Fibroblast of mammary gland (primary cell): ENCODE measurements around the gene PPP4C.
A peak's percentile ranks its signal among the peaks of the same experiment; 100 is the strongest.

ENCODE experiments used
- DNase-seq: peaks from one replicate; pipeline ENCODE4 v3.0.0-alpha.2; 2010; ENCODE audit warnings: low read depth
- H3K4me3 ChIP-seq: 2 replicates; pipeline ENCODE4 v1.5.1; 2011; ENCODE audit warnings: low read depth, mild to moderate bottlenecking, low read length, moderate library complexity; ENCODE audit not compliant: control insufficient read depth
- TF ChIP-seq, protein P1 (sequence below): conservative IDR thresholded peaks from 2 replicates; pipeline ENCODE4 v1.5.1; 2011; ENCODE audit warnings: low read depth, low read length, inconsistent platforms; ENCODE audit not compliant: control insufficient read depth, insufficient read depth

Gene PPP4C

DNA sequence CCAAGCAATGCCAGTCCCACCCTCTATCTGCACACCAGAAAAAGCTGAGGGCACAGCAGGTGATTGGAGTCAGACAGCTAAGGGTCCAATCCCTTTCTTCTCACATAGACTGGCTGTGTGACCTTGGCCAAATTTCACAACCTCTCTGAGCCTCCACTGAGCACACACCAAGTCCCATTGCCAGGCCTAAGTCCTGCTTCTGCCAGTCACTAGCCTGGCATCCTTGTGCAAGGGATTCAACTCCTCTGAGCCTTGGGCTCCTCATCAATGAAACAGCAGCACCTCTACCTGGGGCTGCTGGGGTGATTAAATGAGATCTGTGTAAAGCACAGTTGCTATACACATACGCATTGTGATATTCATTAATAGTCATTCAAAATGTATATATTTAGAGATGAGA lies 29.2 kb upstream of the PPP4C start:
- no peak for DNase-seq
- H3K4me3 ChIP-seq: no peak overlapping the region
- TF ChIP-seq, protein P1, sequence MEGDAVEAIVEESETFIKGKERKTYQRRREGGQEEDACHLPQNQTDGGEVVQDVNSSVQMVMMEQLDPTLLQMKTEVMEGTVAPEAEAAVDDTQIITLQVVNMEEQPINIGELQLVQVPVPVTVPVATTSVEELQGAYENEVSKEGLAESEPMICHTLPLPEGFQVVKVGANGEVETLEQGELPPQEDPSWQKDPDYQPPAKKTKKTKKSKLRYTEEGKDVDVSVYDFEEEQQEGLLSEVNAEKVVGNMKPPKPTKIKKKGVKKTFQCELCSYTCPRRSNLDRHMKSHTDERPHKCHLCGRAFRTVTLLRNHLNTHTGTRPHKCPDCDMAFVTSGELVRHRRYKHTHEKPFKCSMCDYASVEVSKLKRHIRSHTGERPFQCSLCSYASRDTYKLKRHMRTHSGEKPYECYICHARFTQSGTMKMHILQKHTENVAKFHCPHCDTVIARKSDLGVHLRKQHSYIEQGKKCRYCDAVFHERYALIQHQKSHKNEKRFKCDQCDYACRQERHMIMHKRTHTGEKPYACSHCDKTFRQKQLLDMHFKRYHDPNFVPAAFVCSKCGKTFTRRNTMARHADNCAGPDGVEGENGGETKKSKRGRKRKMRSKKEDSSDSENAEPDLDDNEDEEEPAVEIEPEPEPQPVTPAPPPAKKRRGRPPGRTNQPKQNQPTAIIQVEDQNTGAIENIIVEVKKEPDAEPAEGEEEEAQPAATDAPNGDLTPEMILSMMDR: no peak

DNA sequence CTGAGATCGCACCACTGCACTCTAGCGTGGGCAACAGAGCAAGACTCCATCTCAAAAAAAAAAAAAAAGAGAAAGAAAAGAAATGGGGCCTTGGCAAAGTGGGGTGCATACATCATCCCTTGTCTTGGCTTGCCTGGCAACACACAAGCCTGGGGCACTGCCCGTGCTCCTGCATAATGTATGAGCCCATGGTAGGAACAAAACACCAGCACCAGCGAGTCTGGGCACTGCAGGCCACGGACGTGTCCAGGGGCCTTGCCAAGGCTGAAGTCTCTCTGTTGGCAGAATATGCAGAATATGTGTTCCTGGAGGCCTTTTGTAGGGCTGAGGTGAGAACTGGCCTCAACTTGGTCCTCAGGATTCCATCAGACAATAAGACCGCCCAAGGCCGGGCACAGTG lies 25.9 kb upstream of the PPP4C start:
- no peak for DNase-seq
- TF ChIP-seq, protein P1: no peak
- H3K4me3 ChIP-seq: no peak overlapping the region

DNA sequence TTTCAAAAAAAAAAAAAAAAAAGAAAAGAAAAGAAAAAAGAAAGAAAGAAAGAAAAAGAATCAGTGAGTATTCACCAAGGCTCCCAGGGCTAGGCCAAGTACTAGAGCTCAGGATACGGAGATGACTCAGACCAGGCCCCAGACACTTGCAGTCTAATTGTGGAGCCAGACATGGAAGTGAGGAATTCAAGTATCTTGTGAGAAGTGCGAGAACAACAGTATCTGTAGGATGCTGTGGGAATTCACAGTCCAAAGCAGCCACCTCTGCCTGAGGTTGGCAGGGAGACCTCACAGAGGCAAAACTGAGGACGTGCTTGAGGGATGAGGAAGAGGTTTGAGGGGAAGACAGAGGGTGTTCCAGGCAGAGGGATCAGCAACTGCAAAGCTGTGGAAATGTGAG lies 24.3 kb upstream of the PPP4C start:
- TF ChIP-seq, protein P1: no peak
- DNase-seq: peak; percentile 60
- H3K4me3 ChIP-seq: no peak overlapping the region

DNA sequence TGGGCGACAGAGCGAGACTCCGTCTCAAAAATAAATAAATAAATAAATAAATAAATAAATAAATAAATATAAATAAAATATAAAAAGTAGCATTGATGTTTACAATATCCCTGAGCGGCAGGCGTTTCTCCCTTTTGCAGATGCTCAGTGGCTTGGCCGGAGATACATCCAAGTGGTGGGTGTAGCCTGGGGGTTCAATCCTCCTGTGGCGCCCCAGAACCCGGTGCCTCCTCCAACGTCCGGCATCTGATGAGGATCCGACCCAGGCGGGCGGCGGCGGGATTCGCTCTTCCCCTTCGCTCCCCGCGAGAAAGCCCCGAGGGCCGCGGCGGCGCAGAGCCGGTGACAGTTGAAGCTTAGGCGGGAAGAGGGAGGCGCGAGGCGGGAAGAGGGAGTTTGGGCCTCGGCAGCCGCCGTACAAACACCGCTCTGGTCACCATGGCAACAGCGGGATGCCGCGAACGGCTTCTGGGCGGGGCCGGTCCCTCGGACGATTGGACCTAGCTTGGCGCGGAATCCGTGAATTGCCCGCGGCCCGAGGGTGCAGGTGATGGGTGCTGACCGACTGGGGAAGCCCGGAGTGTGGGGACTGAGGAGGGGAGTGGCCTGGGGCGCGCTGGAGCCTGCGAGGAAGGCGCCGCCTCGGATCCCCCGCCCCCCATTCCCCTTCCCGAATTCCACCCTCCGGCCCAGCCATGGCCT lies 23.0 kb upstream of the PPP4C start:
- DNase-seq: peak; percentile 89
- peak overlapping the region; percentile 68 for H3K4me3 ChIP-seq
- TF ChIP-seq, protein P1: no peak

DNA sequence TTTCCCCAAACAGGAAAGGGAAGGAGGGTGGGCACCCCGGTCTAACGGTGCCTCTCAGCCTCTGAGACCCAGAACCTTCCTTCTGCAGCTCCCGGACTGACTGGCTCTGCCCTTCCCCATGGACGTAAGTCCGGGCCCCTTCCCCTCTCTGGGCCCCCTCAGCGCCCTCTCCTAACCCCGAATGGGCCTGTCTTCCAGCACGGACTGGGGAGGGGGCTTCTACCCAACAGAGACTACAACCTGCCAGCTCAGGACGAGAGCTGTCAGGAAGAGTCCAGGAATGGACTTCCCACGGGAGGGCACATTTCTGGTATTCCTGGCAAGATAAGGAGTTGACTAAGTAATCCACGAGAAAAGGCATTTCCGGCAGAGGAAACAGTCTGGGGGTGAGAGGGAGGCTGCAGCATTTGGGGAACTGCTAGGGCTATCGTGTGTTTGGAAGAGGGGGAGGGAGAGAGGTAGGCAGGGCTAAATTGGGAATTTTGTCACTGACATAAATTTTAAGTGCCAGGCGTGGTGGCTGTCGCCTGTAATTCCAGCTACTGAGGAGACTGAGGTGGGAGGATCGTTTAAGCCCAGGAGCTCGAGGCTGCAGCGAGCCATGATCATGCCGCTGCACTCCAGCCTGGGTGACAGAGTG lies 22.3 kb upstream of the PPP4C start:
- H3K4me3 ChIP-seq: peak overlapping the region; percentile 68
- TF ChIP-seq, protein P1: no peak
- no peak for DNase-seq

DNA sequence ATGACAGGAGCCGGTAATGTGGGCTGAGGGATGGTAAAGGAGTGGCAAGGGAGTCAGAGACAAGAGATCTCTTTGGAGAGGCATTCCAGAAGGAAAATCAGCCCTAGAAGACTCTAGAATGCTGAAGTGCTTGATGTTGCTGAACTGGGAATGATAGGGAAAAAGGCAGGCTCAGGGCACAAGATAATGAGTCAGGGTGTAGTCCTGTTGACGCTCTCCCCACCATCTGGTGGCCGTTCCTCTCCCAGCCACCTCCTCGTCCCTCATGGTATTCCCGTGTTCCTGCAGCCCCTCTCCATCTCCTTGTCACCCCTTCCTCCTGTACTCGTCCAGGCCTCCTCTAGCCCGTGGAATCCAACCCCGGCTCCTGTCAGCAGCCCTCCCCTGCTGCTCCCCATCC lies 21.3 kb upstream of the PPP4C start:
- TF ChIP-seq, protein P1: no peak
- no peak overlapping the region for H3K4me3 ChIP-seq
- no peak for DNase-seq

DNA sequence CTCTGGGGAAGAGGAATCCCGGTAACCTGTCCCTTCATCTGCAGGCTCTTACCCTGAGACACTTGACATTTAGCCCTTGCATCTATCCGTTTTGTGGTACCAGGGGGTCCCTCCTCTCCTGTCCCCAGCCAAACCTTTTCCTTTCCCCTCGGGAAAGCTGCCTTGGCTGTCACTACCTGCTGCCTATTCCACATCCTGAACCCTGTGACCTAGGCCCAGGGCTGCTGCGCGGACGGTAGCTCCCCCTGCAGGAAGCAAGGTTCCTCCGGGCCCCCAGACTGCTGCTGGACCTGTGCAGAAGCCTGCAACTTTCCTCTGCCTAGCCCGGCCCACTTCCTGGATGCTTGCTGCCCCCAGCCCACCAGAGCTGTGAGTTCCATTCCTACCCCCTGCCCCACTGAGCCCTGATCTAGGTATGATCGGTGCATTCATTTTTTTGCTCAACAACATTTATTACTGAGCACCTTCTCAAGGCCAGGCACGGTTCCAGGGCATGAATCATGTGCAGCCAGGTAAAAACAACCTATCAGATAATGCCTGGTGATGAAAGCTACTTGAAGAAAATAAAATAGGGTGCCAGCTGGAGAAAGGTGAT lies 20.7 kb upstream of the PPP4C start:
- no peak overlapping the region for H3K4me3 ChIP-seq
- TF ChIP-seq, protein P1: peak; percentile 57
- DNase-seq: no peak
